Fibroblast of skin of back (primary cell): Measurements from ENCODE around the gene ARFGAP1.
"Not testable (repeated sequence)": the region's sequence is repeated elsewhere in the genome, so short reads cannot be mapped to it uniquely, and the experiment has no call there.

Experiments used
- DNase-seq: peaks from one replicate; pipeline ENCODE4 v3.0.0-alpha.2; 2013

Gene ARFGAP1

DNA sequence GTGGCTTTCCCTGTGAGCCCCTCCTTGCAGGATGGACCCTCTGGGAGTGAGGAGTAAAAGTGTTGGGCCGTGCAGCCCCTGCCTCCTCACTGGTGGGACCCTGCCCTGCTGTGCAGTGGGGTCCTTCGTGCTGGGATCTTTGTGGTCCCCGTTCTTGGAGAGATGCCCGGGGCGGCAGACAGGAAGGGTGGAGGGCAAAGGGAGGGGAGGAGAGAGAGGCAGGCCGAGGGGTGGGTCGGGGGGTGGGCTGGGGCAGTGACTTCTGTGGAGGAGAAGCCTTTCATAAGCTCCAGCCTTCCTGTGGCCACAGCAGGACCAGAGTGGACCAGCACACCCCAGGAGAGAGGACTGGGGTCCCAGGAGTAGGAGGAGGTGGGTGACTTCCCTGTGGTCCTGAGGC is 20.3 kb downstream of the ARFGAP1 start, which contains the start of gene COL20A1:
COL20A1 (plus strand) TSS at position 283 of the 400 bp plus-strand sequence. CDS start 1,922 bp downstream, outside the sequence.
- DNase-seq, result no peak

DNA sequence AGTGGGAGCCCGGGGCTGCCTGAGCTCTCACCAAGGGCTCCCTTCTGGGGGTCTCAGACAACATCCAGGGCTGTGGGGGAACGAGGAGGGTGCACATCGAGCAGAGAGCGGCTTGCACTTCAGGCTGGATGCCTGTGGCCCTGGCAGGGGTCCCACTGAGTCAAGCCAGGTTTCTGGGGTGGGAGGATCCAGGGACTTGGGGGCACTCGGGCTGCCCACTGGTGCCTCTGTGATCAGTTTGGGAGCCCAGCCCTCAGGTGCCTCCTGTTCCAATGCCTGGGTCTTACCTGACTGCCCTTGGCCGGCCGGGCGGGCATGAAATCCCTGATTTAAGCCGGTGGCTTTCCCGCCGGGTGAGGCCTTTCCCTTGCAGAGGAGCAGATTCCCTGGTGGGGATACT is 20.8 kb downstream of the ARFGAP1 start:
- no peak for DNase-seq

DNA sequence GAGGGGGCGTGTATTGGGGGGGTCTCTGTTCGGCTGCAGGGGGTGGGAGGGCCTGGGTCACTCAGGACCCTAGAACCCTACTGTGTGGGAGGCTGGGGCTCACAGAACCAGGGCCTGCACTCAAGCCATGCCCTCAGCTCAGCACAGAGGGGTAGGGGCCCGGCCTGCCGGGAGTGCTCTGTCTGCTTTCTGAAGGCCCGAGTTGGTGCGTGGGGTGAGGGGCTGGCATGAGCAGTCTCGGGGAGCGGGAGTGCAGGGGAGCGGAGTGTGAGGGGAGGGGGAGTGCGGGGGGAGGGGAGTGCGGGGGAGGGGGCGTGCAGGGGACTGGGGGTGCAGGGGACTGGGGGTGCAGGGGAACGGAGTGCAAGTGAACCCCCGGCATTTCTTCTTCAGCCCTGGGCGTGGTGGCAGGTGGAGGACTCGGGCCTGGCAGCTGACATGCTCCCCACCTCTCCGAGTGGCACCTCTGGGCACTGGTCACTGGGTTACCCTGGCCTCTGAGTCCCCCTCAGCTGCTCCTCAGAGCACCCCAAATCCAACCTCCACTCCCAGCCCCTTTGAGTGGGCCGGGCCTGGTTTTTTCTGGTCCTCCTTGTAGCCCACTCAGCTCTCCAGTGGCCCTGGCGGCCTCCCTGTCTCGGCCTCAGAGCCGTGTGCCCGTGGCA is 21.4 kb downstream of the ARFGAP1 start:
- DNase-seq, result no peak

DNA sequence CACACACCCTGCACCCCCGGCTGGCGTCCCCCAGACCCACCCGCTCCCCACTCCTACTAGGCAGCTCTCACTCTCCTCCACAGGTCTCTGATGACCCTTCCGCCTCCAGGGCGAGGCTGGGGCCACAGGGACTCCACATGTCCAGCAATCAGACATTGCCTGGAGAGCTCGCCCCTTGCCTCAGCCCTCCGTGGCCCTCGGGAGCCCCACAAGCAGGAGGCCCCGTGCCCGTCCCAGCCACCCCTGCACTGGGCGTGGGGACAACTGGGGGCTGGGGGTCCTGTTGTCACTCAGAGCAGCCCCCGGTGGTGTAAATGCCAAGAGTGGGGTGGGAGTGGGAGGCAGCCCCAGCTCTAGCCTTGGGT is 21.9 kb downstream of the ARFGAP1 start:
- DNase-seq, result no peak

DNA sequence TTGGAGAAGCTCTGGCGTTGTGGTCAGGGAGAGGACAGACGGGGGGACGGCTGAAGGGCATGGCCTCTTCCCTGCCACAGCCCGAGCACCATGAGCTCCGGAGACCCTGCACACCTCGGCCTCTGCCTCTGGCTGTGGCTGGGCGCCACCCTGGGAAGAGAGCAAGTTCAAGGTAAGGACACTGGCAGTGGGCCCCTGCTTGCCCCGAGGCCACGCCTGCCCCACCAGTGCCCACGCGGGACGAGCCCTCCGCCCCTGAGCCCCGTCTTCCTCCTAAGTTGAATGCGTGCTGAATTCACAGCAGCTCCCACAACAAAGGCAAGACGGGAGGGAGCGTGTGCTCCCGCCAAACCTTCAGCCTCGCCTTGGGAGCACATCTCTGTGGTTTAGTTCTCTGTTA is 22.4 kb downstream of the ARFGAP1 start:
- DNase-seq, result no peak

DNA sequence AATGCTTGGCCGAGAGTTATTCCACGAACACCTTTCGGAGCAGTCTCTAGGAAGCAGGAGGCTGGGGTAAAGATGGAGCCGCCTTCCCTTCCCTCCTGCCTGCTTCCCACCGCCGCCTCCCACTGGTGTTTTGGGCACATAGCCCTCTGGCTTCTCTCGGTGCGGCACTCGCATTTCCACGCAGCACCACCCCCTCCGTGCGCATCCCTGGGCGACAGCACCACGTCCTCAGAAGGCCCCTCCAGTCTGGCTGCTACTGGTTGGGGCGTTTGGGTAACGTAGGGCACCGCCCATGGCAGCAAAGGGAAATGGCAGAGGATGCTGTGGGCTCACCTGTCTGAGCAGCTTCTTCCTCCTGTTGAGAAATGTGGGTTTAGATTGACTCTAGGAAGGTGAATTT is 22.8 kb downstream of the ARFGAP1 start:
- no peak for DNase-seq

DNA sequence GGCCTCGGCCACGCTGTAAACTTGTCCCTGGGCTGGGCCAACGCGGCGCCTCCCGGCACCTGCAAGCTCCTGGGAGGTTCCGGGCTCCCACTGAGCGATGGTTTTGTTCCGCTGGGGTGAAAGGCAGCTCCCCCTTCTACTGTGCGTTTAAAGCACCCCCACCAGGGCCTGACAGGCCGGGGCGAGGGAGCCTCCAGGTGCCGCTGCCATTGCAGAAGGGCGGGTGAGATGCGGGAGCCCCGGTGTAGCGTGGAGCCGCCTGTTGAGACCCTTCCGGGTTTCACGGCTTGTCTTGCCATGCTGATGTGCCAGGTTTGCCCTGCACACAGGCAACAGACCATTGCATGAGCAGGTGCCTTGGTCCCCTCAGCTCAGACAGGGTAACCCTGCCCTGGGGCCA is 23.2 kb downstream of the ARFGAP1 start:
- DNase-seq, result no peak

DNA sequence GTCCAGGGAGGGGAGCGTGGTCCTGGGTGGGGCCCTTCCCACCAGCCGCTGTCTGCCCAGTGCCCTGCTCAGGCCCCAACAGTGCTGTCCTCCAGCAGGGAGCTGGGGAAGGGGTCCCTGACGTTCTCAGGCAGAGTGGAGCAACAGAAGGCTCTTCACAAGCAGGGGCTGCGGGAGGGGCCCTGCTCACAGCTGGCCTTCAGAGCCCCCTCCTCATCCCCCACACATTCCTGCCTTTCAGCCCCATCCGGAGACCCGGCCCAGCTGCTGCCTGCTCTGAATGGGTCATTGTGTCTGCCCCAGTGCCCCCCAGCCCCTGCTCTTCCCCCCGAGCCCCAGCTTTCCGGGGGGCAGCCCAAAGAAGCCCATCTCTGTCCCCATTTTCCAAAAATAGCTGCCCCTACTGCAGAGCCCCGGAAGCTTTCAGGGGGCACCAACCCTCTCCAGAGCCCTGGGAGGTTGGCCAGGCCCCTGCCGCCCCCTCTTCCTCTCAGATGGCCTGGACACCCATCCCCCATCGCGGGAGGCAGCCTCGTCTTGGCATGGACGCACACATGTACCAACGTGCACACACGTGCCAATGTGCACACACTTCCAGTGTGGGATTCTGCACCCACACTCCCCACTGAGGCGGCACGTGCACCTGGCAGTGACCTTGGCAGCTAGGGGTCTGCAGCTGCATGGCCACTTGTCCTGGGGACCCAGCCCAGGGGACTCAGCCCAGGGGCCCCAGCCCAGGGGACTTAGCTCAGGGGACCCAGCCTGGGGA is 24.1 kb downstream of the ARFGAP1 start:
- no peak for DNase-seq

DNA sequence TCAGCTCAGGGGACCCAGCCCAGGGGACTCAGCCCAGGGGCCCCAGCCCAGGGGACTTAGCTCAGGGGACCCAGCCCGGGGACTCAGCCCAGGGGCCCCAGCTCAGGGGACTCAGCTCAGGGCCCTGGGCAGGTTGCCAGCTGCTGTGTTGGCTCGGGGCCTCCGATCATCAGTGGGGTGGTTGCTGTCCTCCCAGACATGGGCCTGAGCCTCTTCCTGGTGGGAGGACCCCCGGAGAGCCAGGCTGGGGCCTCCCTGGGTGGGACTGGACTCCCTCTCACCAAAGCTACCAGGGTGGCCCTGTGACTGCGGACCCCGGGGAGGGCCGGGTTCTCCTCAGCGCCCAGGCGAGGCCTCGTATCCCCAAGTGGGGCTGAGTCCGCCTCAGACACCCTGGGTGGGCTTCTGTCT is 24.8 kb downstream of the ARFGAP1 start:
- DNase-seq, result no peak

DNA sequence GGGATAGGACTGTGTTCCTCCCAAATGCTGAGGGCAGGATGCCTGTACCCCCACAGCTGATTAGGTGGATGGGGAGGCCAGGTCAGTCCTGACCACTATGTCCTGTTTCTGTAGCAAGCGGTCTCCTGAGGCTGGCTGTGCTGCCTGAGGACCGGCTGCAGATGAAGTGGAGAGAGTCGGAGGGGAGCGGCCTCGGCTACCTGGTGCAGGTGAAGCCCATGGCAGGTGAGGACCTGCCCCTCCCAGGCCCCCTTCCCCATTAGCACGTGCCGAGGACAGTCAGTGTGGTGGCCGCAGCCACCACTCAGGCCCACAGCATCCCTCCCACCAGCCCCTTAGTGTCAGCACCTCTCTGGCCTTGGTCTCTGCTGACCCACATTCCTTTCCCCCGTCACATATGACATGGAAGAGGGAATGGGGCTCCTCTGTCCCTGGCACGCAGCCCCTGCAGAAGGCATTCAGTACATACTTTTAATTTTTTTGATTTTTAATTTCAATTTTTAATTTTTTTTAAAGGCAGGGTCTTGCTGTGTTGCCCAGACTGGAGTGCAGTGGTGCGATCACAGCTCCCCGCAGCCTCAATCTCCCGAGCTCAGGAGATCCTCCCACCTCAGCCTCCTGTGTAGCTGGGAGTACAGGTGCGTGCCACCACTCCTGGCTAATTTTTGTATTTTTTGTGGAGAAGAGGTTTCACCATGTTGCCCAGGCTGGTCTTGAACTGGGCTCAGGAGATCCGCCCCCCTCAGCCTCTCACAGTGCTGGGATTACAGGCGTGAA is 25.4 kb downstream of the ARFGAP1 start:
- no peak for DNase-seq

DNA sequence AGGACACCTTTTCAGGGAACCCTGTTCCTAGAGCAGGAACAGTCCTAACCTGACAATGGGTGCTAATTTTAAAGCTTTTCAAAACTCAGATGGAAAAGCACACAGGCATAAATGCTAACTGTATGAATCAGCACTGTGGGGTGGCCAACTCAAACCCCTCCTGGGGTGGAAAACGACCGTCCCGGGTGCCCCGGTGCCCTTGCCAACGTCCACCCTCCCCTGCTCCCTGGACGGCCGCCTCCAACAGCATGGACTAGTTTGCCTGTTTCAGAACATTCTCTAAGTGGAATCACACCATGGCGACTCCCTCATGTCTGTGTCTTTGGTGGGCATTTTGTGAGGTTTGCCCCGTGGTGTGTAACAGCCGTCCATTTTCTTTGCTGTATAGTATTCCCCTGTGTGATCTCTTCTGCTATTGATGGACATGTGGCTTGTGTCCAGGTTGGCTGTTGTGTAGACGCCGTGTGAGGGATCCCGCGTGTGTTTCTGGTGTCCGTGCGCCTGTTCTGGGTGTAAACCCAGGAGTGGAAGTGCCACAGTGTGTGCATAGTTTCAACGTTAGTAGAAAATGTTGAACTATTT is 26.2 kb downstream of the ARFGAP1 start:
- no peak for DNase-seq

DNA sequence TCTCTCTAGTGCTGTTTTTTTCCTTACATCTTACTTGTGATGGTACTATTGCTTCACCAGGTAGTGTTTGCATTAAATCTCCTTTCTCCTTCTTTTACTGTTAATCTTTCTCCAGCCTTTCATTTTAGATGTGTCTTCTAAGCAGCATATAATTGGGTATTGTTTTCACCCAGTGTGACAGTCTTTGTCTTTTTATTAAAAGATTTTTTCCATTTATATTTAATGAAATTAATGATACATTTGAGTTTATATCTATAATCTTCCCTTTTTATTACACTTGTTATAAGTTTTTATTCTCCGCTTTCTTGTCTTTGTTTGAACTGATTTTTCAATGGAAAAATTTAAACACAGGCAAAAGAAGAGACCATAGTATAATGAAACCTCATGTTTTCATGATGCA is 29.1 kb downstream of the ARFGAP1 start:
- no peak for DNase-seq

DNA sequence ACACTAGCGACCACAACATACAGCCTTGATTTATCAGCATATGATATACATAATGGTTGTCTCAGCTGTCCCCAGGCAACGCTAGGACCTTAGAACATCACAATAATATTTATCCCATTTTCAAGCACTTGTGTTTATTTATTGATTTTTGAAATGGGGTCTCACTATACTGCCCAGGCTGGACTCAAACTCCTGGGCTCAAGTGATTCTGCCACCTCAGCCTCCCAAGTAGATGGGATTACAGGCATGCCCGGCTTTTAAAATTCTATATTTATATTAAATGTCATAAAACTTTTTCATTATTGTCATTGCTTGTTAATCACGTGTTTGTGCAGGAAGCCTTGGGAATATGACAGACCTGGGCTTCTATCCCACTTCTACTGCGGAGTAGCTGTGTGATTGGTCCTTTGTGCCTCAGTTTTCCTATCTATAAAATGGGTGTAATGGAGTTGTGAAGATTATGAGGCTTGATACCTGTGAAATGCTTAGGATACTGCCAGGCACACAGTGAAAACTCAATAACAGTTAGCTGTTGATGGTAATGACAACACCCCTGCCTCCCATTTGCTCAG is 30.6 kb downstream of the ARFGAP1 start:
- no peak for DNase-seq

DNA sequence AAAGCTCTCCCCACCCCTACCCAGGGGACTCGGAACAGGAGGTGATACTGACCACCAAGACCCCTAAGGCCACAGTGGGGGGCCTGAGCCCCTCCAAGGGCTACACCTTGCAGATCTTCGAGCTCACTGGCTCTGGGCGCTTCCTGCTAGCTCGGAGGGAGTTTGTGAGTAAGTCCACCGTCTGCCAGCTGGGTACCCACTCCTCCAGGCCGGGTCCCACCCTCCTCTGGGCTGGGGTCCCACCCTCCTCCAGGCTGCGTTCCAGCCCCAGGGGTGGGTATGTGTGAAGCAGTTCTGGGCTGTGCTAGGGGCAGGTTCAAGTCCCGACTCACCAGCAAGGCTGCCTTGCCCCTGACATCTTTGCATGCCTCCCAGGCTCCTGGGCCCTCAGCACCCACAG is 32.8 kb downstream of the ARFGAP1 start:
- DNase-seq, result no peak

DNA sequence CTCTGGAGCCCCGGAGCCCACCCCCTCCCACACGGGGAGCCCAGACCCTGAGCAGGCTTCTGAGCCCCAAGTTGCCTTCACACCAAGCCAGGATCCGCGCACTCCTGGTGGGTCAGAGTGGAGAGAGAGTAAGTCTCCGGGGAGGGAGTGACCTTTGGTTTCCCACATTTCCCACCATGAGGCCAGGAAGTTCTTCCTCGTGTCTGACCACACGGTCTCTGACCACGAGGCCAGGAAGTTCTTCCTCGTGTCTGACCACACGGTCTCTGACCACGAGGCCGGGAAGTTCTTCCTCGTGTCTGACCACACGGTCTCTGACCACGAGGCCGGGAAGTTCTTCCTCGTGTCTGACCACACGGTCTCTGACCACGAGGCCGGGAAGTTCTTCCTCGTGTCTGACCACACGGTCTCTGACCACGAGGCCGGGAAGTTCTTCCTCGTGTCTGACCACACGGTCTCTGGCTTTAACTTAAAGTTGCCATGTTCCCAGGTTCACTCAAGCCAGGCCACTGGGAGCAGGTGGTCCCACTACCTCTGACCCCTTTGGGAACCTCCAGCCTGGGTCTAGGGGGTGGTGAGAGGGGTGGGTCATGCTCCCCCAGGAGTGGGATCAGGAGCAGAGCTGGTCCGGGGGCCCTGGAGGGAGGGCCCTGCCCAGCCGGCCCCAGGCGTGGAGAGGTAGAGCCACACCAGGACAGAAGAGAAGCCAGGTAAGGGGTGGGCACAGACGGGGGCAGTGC is 33.5 kb downstream of the ARFGAP1 start:
- DNase-seq, result not testable (repeated sequence)

DNA sequence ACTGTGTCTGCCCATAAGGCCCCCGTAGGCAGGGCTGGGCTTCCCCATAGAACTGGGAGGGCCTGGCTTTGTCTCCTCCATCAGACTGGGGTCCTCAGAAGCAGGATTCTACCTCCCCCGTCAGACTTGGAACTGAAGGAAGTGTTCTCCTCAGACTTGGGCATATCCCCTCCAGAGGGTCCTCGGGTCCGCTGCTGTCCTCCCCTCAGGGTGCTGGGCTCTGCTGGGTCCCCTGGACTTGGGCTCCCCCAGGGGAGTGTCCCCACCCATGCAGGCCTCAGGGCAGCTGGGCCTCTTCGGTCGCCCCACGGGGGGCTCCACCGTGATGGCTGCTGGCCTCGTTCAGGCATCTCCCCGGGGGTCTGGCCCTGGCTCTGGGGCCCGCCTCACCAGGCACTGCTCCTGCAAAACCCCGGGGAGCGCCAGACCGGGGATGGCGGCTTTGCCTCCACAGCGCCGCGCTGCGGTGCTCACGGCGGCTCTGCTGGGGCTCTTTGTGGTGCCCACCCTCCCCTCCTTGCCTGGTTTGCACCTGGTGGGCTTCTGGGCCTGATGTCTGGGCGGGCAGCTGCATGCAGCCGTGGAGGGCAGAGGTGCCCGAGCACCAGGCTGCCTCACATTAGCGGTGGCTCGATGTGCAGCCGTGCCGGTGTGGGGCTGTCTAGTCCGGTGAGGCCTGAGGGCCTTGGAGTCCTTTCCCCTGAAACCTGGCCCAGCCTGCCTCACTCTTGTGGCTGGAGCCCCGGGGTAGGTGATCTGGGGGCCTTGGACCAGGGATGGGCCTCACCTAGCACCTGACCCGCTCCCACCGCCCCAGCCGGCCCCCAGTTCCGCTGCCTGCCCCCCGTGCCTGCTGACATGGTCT is 34.3 kb downstream of the ARFGAP1 start:
- DNase-seq, result no peak

DNA sequence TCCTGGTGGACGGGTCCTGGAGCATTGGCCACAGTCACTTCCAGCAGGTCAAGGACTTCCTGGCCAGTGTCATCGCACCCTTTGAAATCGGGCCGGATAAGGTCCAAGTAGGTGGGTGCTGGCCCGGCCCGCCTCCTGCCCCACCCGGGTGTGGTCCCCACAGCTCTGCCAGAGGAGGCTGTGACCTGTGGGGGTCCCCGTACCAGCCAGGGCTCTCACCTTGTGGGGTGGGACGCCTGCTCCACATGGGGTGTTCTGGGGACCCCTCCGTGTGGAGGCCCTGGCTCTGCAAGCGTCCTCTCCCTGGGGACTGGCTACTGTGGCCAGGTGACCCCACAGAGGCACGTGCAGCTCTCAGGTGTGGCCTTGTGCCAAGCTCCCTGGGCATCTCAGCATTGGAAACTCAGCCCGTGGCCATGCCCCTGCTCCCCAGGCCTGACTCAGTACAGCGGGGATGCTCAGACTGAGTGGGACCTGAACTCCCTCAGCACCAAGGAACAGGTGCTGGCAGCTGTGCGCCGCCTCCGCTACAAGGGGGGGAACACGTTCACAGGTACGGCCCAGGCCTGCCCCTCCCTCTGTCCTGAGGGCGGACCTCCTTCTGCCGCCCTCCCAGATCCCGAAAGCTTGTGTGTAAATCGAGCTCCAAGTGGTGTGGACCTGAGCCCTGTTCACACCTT is 35.1 kb downstream of the ARFGAP1 start:
- DNase-seq, result no peak

DNA sequence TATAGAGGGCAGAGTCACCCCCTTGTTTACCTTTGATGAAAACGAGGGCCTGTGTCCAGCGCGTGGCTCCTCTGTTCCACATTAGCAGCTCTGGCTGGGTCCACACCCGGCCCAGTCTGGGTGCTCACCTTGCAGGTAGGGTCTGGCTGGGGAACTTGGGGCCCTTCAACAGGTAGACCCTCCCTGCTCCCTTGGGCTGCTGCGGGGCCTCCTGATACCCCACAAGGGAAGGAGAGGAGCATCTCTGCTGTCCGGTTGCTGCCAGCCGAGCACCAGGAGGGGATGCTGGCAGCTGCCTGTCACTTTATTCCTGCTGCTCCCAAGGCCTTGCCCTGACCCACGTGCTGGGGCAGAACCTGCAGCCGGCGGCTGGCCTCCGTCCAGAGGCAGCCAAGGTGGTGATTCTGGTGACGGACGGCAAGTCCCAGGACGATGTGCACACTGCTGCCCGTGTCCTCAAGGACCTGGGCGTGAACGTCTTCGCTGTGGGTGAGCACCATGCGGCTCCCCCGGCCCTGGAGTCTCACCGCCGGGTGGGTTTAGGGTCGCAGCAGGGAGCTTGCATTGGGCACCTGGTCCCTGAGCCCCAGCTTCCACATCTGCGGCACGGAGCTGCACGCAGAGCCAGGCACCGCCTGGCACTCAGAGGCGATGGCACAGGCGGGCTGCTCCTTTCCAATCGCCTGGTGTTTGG is 35.8 kb downstream of the ARFGAP1 start:
- DNase-seq, result no peak

DNA sequence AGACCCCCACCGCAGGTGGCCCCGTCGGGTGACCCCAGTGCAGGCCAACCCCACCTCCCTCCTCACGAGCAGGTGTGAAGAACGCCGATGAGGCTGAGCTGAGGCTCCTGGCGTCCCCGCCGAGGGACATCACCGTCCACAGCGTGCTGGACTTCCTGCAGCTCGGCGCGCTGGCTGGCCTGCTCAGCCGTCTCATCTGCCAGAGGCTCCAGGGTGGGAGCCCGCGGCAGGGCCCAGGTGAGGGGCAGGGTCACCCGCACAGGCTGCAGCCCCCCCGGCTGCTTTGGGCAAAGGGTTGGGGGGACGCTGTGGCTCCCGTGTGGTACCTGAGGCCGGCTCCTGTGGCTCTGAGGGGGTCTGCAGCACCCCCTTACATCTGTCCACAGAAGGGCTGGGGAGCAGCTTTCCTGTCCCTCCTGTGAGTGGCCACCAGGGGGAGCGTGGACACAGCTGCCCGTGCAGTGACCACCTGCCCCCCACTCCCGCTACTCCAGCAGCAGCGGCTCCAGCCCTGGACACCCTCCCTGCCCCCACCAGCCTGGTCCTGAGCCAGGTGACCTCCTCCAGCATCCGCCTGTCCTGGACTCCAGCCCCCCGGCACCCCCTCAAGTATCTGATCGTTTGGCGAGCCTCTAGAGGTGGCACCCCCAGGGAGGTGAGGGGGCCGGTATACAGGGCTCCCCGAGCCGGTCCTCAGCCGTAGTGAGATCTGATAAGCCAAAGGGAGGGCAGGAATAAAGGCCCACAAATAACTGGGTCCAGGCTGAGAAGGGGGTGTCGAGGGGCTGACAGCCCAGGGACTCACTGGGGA is 36.9 kb downstream of the ARFGAP1 start:
- peak; percentile 32 for DNase-seq
